CD4-positive, alpha-beta T cell treated with Interleukin-6 for 4 hours (primary cell): ENCODE measurements around the gene HEATR5A.
"Not testable (repeated sequence)": the region's sequence is repeated elsewhere in the genome, so short reads cannot be mapped to it uniquely, and the experiment has no call there.

ENCODE experiments used
- DNase-seq: peaks from one replicate; pipeline ENCODE4 v3.0.0-alpha.2; 2020; ENCODE audit warnings: mixed read lengths

Gene HEATR5A

DNA sequence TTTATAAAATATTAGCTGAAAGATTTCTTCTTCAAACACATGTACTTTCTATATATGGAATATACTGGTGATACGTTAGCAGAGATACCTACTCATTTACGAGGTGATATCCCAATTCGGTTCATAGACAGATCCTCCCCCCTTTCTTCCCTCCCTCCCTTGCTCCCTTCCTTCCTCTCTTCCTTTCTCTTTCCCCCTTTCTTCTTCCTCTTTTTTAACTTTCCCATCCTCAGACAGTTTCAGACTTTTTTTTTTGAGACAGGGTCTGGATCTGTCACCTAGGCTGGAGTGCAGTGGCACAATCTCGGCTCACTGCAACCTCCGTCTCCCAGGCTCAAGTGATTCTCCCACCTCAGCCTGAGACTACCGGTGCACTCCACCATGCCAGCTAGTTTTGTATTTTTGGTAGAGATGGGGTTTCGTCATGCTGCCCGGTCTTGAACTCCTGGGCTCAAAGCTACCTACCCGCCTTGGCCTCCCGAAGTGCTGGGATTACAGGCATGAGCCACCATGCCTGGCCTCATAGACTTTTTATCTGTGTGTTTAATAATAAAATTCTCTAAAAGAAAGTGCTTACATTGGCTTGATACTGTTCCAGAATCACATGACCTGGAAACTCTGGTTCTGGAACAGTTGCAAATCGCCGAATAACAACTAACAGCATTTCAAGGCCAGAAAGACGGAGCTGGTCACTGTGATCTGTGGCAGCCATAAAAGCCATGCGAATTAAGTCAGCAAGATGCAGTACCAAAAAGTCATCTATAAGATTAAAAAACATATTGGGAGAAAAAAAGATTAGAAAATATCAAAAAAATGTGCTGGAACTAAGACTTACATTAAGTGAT lies 99.2 kb downstream of the HEATR5A start:
- DNase-seq, result no peak

DNA sequence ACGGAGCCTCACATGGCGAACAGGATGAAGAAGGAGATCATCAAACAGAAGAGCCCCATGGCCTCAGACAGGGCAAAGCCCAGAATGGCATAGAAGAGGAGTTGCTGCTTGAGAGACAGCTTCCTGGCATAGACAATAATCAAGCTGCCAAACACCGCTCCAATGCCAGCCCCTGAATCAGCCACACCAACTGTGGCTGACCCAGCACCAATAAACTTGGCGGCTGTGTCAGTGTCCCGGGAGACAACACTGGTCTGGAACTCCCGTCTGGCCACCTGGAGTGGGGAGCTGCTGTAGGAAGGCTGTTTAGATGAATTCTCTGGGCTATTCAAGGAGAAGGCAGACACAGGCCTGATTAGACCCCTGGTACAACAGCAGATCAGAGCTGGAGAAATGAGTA lies 100.1 kb downstream of the HEATR5A start:
- DNase-seq, result no peak

DNA sequence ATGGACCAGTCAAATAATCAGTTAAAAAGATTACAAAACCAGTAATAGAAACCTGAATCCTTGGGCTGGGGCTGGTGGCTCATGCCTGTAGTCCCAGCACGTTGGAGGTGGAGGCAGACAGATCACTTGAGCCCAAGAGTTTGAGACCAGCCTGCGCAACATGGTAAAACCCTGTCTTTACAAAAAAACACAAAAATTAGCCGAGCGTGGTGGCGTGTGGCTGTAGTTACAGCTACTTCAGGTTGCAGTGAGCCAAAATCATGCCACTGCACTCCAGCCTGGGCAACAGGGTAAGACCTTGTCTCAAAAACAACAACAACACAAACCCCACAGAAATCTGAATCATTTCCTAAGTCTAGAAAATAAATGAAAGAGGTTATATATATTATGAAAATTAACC lies 100.6 kb downstream of the HEATR5A start:
- DNase-seq, result no peak

DNA sequence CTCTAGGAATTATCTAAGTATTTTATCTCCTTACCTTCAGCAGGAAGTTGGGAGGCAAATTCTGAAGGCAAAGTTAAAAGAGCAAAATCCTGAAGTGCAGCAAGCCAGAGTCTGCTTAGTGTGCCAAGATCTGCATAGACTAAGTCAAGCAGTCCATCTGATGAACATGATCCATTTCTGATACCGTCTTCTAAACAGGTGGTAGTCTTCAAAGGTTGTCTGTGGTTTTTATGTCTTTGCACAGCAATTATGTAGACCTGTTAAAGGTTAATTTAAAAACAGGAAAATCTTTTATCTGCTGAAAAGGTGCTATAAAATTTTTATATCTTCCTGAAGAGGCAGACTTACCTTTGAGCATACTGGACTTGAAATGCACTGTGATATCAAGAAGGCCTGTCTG lies 107.4 kb downstream of the HEATR5A start:
- DNase-seq, result no peak

DNA sequence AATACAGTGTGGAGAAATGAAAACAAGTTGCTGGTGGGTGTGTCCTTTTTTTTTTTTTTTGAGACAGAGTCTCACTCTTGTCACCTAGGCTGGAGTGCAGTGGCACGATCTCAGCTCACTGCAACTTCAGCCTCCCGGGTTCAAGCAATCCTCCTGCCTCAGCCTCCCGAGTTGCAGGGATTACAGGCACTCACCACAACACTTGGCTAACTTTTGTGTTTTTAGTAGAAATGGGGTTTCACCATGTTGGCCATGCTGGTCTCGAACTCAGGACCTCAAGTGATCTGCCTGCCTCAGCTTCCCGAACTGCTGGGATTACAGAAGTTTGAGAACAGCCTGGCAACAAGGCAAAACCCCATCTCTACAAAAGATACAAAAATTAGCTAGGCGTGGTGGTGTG lies 108.0 kb downstream of the HEATR5A start:
- not testable (repeated sequence) for DNase-seq

DNA sequence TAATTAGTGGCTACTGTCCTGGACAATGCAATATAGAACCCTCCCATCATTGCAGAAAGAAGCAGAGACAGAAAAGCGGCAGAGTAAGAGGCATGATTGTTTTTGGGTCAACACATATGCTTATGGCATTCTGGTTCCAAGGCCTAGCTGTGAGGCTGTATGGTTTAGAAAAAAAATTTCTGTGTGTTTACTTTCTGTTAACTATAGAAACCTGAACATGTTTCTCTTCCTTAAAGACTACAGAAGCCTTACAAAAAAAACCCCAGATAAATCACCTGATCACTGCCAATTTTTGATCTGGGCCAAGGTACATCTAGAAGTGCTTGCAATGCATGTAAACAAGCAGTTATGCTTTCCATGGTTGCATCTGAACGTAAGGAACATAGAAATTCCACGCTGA lies 112.7 kb downstream of the HEATR5A start:
- DNase-seq, result no peak

DNA sequence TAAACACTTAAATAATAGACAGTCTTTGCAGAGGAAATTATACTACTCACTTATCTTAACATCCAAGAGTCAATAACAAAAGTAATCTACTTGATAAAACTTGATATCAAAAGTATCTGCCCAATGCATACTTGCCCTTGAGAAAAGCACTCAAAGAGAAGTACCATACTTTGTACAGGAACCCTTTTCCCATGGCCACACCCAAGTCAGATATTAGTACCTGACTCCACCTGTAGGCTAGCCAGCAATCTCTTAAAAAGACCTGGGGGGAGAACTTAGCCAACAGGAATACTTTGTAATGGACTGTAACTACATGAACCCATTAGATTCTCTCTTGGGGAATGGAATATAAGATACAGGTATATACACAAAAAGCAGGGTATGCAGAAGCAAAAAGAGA lies 113.2 kb downstream of the HEATR5A start:
- DNase-seq, result no peak

DNA sequence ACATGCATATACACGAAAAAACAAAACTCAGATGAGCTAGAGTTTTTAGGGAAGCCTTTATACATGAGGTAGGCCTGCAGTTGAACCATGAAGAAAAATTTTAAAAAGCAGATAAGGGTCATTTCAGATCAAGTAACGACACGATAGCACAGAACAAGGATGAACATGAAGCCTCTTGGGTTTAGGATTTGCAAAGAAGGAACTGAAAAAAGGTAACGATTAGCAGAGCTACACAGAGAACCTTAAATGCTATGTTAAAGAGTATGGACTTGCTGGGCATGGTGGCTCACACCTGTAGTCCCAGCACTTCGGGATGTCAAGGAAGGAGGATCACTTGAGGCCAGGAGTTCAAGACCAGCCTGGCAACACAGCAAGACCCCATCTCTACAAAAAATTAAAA lies 116.7 kb downstream of the HEATR5A start:
- no peak for DNase-seq

DNA sequence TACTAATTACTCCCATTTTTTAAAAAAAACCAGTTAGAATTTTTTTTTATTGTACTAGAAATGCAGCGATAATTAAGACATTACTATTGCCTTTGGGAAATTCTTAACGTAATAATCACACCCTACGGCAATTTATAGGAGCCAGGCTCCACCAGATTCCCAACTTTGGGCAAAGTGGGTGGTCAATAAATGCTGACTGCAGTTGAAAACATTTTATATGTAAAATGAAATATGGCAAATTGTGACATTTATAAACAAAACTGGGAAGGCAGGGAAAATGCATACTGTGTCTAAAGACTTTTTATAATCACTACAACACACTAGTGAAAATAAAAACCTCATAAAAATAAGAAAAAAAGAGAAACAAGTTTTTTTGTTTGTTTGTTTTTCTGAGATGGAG lies 119.5 kb downstream of the HEATR5A start:
- DNase-seq, result no peak

DNA sequence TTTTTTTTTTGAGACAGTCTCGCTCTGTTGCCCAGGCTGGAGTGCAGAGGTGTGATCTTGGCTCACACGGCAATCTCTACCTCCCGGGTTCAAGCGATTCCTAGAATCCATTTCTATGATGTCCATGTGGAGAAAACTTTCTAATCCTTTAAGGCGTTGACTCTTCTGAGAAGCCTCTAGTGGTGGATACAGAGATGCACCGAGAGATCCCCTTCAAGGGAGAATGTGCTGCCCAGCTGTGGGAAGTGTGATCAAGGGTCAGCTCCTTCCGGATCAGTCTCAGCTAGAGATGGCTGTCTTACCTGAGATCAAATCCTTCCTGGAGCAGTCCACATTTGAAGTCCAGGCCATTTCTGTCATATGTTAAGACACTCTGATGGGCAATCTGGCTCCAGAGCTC lies 120.1 kb downstream of the HEATR5A start:
- DNase-seq, result no peak

DNA sequence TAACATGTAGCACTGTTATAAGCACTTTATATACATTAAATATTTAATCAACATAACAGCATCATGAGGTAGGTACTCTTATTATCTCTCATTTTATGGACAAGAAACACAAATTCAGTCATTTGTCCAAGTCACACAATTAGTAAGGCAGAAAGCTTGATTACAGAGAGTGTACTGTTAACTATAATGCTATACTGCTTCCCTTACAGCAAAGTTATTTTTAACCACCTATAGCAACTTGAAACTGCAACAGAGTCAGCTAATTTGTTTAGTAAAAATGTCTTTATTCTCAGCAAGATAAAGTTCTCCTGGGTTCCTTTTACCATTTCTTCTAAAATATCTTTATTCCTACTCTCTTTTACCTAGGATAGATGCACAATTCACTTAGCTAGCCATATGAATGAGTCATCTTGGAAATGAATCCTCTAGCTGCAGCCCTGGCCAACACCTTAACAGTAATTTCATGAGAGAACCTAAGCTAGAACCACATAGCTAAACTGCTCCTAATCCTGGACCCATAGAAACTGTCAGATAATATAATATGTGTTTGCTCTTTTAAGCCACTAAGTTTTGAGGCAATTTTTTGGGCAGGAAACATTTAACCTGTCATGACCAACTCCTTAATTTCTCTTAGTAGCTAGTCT lies 122.5 kb downstream of the HEATR5A start:
- no peak for DNase-seq

DNA sequence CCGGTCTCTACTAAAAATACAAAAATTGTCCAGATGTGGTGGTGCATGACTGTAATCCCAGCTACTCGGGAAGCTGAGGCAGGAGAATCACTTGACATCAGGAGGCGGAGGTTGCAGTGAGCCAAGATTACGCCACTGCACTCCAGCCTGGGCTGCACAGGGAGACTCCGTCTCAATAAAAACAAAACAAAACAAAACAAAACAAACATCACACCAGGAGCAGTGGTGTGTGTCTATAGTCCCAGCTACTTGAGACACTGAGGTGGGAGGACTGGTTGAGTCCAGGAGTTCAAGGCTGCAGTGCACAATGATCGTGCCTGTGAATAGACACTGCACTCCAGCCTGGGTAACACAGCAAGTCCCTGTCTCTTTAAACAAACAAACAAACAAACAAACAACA lies 123.2 kb downstream of the HEATR5A start:
- no peak for DNase-seq

DNA sequence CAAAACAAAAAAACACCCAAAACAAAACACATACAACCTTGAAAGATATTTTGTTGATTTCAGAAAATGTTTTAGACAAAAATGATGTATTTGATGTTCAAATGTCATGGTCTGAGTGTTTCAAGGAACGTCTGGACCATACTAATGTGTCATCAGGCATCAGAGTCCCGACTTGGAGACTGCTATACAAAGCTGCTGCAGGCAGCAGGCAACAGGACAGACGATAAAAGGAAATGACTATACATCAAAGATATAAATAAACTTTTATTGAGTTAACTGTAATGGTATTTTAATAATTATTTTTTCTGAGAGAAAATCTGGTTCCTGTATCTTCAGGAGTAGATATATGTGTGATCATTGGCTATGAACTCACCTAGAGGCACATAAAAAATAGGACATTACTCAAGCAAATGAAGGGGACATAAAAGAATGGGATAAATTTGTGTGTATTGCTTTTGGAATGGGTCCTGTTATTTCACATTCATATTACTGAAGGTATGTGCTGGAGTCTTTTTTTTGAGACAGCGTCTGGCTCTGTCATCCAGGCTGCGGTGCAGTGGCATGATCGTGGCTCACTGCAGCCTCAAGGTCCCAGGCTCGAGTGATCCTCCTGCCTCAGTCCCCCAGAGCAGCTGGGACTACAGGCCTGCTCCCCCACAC lies 125.5 kb downstream of the HEATR5A start:
- no peak for DNase-seq

DNA sequence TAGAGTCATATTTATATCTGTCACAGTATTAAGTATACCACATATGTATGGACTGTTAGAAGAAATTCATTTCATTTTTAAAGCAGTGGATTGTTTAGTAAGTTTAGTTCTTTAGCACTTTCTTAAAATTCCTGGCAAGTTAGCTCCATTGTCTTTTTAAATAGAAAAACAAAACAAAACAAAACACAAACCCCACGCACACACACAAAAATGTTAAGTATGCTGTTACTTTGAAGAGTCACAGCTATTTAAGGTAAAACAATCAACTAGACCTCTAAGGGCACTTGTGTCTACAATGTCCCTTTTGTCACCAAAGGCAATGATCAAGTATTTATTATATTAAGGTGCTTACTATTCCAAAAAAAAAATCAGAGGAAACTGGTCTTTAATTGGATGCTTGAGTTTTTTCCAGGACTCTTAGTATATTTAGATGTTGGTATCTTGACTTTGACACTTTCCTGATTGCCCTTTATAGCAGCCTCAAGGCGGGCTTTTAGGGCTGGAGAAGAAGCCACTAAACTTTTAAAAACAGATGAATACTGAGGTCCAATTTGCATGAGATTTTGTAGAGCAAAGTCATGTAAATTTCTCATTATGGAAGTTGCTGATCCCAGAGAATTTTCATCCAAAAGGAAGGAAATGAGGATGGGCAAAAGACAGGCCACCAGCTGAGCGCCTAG lies 127.3 kb downstream of the HEATR5A start:
- DNase-seq, result no peak

DNA sequence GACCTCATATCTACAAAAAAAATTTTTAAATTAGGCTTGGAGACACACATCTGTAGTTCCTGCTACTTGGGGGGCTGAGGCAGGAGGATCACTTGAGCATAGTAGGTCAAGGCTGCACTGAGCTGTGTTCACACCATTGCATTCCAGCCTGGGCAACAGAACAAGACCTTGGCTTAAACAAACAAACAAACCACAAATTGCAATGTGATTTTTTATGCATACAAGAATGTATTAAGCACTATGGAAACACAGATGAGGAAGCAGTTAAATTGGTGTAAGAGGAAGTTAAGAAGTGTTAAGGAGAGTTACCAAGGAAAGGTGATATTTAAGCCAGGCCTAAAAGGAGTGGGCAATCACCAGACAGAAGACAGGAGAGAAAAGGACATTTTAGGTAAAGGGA lies 129.1 kb downstream of the HEATR5A start:
- DNase-seq, result no peak

DNA sequence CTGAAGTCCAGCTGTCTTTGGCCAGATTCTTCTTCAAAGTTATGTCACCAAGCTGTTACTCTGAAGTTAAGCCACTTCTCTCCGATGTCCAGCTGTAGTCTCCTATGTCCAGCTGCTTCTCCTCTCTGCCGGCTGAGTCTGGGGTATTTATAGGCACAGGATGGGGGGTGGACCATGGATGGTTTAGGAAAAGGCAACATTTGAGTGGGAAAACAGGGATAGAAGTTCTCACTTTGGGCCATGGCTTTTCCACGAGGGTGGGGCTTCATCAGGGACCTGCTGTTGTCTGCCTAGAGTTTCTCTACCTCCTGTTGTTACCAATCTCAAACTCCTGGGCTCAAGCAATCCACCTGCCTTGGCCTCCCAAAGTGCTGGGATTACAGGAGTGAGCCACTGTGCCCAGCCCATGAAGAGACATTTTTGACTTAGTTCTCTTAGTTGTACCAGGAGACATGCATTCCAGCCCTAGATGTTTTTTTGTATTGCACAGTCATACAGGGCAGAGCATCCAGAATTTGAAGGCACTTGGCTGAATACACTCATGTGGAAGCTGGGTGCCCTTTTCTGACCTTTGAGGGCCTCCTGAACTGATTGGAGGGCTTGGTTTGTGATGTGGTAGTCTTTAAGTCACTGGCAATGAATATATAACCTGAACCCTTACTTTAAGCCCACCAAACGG lies 132.9 kb downstream of the HEATR5A start:
- DNase-seq, result no peak

DNA sequence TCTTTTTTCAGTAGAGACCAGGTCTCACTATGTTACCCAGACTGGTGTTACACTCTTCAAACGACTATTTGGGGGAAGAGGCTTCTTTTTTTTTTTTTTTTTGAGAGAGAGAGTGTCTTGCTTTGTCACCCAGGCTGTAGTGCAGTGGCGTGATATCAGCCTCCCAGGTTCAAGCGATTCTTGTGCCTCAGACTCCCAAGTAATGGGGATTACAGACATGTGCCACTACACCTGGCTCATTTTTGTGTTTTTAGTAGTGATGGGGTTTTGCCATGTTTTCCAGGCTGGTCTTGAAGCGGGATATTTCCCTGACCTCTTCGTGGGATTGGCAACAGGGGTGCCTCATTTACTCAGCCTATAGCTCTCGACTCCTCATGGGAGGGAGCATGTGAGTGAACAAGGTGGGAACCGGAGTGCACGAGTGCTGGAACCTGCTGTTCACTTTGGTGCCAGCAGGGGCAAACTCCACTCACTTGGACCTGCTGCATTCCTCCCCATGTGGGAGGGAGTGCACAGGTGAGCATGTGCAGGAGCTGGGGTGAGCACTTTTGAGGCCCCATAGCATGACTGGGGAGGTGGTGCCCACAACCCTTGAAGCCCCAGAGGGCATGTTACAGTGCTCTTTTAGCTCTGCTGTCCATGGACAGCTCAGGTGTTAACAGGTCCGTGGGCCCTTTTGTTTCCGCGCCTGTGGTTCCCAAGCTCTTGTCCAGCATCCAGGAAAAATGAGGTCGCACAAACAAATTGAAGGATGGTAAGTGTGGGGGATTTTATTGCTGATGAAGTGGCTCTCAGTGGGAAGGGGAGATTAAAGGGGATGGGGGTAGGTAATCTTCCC lies 133.7 kb downstream of the HEATR5A start:
- DNase-seq, result peak; percentile 11

DNA sequence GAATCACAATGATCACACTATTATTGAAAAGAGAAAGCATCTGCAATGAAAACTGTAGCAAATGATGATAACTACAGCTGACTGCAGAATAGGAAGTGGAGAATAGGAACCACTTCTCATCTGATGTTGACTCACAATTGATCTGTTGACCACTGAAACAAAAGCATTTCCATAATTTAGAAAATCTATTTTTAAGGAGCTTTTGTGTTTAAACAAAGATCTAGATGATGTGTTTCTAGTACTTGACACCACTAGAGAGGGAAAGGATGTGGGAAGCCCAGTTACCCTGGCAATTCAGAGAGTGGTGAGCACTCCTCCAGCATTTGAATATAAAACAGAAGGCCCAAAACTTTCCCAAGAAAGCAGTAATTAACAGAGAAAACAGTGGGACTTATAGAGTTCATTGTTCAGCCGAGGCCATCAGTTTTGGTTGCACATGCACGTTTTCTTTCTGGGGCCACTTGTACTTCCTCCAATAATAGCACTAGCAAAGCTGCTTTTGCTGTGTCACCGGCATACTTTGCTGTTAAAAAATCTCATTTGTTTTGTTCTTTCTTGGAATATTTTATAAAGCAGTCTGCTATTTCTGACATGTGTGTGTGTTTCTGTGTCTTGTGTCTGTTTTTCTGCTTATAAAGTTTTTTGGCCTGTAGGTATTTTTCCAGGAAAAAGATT lies 136.6 kb downstream of the HEATR5A start:
- DNase-seq, result no peak

DNA sequence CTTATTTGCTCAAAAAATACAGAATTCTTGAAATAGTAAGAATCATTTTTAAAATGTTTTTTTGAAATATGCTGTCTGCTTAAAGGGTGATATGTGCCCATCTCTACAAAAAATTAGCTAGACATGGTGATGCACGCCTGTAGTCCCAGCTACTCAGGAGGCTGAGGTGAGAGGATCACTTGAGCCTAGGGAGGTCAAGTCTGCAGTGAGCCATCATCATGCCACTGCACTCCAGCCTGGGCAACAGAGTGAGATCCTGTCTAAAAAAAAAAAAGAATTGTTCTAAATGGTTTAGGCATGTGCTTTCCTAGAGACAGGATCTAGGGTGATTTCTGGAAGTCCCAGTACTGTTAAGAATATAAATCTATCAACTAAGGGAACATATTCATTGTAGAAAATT lies 137.2 kb downstream of the HEATR5A start:
- no peak for DNase-seq

DNA sequence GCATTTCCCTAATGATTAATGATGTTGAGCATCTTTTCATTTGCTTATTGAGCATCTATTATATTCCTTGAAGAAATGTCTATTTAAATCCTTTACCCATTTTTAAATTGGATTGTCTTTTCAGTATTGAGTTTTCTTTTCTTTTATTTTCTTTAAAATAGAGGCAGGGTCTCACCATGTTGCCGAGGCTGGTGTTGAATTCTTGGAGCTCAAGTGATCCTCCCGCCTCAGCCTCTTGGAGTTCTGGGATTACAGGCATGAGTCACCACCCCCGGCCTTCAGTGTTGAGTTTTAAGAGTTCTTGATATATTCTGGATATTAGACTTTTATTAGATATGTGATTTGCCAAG lies 139.5 kb downstream of the HEATR5A start:
- DNase-seq, result no peak

DNA sequence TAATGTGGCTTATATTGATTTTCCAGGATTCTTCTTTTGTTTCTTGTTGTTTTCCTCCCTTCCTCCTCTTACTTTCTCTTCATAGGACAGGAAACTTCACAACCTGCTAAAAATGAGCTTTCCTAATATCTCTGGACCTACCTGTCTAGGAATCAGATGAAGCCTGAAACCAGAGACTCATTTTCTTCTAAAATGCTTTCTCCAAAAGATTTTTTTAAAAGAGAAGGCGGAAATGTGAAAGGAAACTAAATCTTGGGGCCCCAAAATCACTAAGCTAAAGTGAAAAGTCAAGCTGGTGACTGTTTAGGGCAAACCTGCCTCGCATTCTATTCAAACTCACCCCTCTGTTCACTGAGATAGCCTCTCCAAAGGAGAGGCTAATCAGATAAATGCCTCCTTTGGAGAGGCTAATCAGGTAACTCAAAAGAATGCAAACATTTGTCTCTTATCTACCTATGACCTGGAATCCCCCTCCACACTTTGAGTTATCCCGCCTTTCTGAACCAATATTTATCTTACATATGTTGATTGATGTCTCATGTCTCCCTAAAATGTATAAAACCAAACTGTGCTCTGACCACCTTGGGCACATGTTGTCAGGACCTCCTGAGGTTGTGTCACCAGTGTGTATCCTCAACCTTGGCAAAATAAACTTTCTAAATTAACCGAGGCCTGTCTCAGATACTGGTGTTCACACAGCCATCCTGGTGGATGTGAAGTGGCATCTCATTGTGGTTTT lies 140.0 kb downstream of the HEATR5A start:
- DNase-seq, result no peak
